H9 (cell line): ENCODE measurements around the gene GCNT2. TPM values are rescaled to one million over a fixed set of nuclear protein-coding genes. Genes with fewer than 3 reads are reported as not detected.

ENCODE experiments used
- DNase-seq: peaks from one replicate; pipeline ENCODE4 v3.0.0-alpha.2; 2017
- H2AFZ ChIP-seq: one replicate; pipeline ENCODE4 v1.6.1; 2013; ENCODE audit warnings: mild to moderate bottlenecking, low read length, control low read depth, moderate library complexity
- H2AK5ac ChIP-seq: 2 replicates; pipeline ENCODE4 v1.6.1; 2013; ENCODE audit warnings: low read length, control low read depth, mixed read lengths; ENCODE audit not compliant: insufficient read length
- H2BK120ac ChIP-seq: one replicate; pipeline ENCODE4 v1.6.1; 2013; ENCODE audit warnings: low read depth, mild to moderate bottlenecking, low read length, control low read depth, inconsistent platforms; ENCODE audit not compliant: poor library complexity, severe bottlenecking
- H2BK12ac ChIP-seq: 2 replicates; pipeline ENCODE4 v1.6.1; 2013; ENCODE audit warnings: low read length, control low read depth, mixed read lengths, low read depth; ENCODE audit not compliant: insufficient read length
- H2BK15ac ChIP-seq: 2 replicates; pipeline ENCODE4 v1.6.1; 2013; ENCODE audit warnings: low read depth, low read length, control low read depth
- H2BK20ac ChIP-seq: one replicate; pipeline ENCODE4 v1.6.1; 2013; ENCODE audit warnings: low read depth, mild to moderate bottlenecking, low read length, control low read depth, inconsistent platforms; ENCODE audit not compliant: poor library complexity, severe bottlenecking
- H2BK5ac ChIP-seq: 2 replicates; pipeline ENCODE4 v1.6.1; 2013; ENCODE audit warnings: low read length, control low read depth, mixed read lengths; ENCODE audit not compliant: insufficient read length
- H3K14ac ChIP-seq: 2 replicates; pipeline ENCODE4 v1.6.1; 2013; ENCODE audit warnings: low read length, control low read depth; ENCODE audit not compliant: insufficient read depth
- H3K18ac ChIP-seq: 2 replicates; pipeline ENCODE4 v1.6.1; 2013; ENCODE audit warnings: low read depth, mild to moderate bottlenecking, mixed read lengths, low read length, control low read depth; ENCODE audit not compliant: insufficient read length
- H3K23ac ChIP-seq: 2 replicates; pipeline ENCODE4 v1.6.1; 2013; ENCODE audit warnings: low read length, control low read depth, mixed read lengths, low read depth; ENCODE audit not compliant: insufficient read length
- H3K23me2 ChIP-seq: 2 replicates; pipeline ENCODE4 v1.6.1; 2013; ENCODE audit warnings: low read depth, mild to moderate bottlenecking, mixed read lengths, low read length, control low read depth; ENCODE audit not compliant: insufficient read length, poor library complexity, severe bottlenecking
- H3K27ac ChIP-seq: 2 replicates; pipeline ENCODE4 v1.5.1; 2013; ENCODE audit warnings: low read length, control low read depth, mixed read lengths, low read depth; ENCODE audit not compliant: insufficient read length
- H3K27me3 ChIP-seq: 2 replicates; pipeline ENCODE4 v1.6.1; 2013; ENCODE audit warnings: low read length, control low read depth, inconsistent platforms; ENCODE audit not compliant: insufficient read depth
- H3K4ac ChIP-seq: 2 replicates; pipeline ENCODE4 v1.6.1; 2013; ENCODE audit warnings: low read depth, mild to moderate bottlenecking, control low read depth, inconsistent platforms, low read length, moderate library complexity
- H3K4me1 ChIP-seq: 2 replicates; pipeline ENCODE4 v1.6.1; 2013; ENCODE audit warnings: low read length, control low read depth, inconsistent platforms; ENCODE audit not compliant: insufficient read depth
- H3K4me2 ChIP-seq: 2 replicates; pipeline ENCODE4 v1.6.1; 2013; ENCODE audit warnings: low read length, control low read depth, mixed read lengths; ENCODE audit not compliant: insufficient read length, insufficient read depth
- H3K56ac ChIP-seq: 2 replicates; pipeline ENCODE4 v1.6.1; 2013; ENCODE audit warnings: low read depth, mild to moderate bottlenecking, mixed read lengths, low read length, control low read depth; ENCODE audit not compliant: insufficient read length
- H3K79me1 ChIP-seq: 2 replicates; pipeline ENCODE4 v1.6.1; 2013; ENCODE audit warnings: low read depth, mild to moderate bottlenecking, moderate library complexity, low read length, control low read depth, inconsistent platforms; ENCODE audit not compliant: insufficient read depth, poor library complexity, severe bottlenecking
- H3K79me2 ChIP-seq: 2 replicates; pipeline ENCODE4 v1.6.1; 2013; ENCODE audit warnings: low read length, control low read depth, inconsistent platforms; ENCODE audit not compliant: insufficient read depth
- H3K9ac ChIP-seq: 2 replicates; pipeline ENCODE4 v1.6.1; 2013; ENCODE audit warnings: low read length, control low read depth, mixed read lengths; ENCODE audit not compliant: insufficient read length; ENCODE audit errors: extremely low read depth
- H3K9me3 ChIP-seq: one replicate; pipeline ENCODE4 v1.6.1; 2013; ENCODE audit warnings: low read depth, low read length, inconsistent platforms; ENCODE audit not compliant: control insufficient read depth
- H3T11ph ChIP-seq: one replicate; pipeline ENCODE4 v1.6.1; 2013; ENCODE audit warnings: mild to moderate bottlenecking, low read length, control low read depth, inconsistent platforms
- H4K20me1 ChIP-seq: one replicate; pipeline ENCODE4 v1.6.1; 2013; ENCODE audit not compliant: control insufficient read depth, insufficient read length, insufficient read depth
- H4K5ac ChIP-seq: 2 replicates; pipeline ENCODE4 v1.6.1; 2013; ENCODE audit warnings: low read depth, mild to moderate bottlenecking, mixed read lengths, low read length, control low read depth; ENCODE audit not compliant: insufficient read length
- H4K8ac ChIP-seq: replicated peaks from 2 replicates; pipeline ENCODE4 v1.6.1; 2013; ENCODE audit warnings: low read length, control low read depth, mixed read lengths, low read depth; ENCODE audit not compliant: insufficient read length
- H4K91ac ChIP-seq: 2 replicates; pipeline ENCODE4 v1.6.1; 2013; ENCODE audit warnings: low read depth, mild to moderate bottlenecking, moderate library complexity, mixed read lengths, low read length, control low read depth; ENCODE audit not compliant: insufficient read length
- H3K27ac Mint-ChIP-seq, 3 experiments: 2 replicates in 2 of 3; 3 replicates in 1 of 3; pipeline ENCODE4 v1.8.0; 2020 to 2021; ENCODE audit warnings: mixed read lengths in 3 of 3, mild to moderate bottlenecking in 1 of 3, moderate library complexity in 1 of 3
- H3K27me3 Mint-ChIP-seq: 2 replicates; pipeline ENCODE4 v1.8.0; 2021; ENCODE audit warnings: low read depth, mild to moderate bottlenecking, moderate library complexity, mixed read lengths
- H3K36me3 Mint-ChIP-seq, 3 experiments: 2 replicates in 2 of 3; 3 replicates in 1 of 3; pipeline ENCODE4 v1.8.0; 2020 to 2021; ENCODE audit warnings: low read depth in 3 of 3, mixed read lengths in 3 of 3; ENCODE audit not compliant: insufficient read depth in 1 of 3
- H3K4me1 Mint-ChIP-seq, 2 experiments: 2 replicates each; pipeline ENCODE4 v1.8.0; 2020; ENCODE audit warnings: mixed read lengths in 2 of 2
- H3K4me3 Mint-ChIP-seq, 2 experiments: 2 replicates in 1 of 2; 3 replicates in 1 of 2; pipeline ENCODE4 v1.8.0; 2020 to 2021; ENCODE audit warnings: mild to moderate bottlenecking in 2 of 2, mixed read lengths in 2 of 2, moderate library complexity in 1 of 2
- H3K9me3 Mint-ChIP-seq, 2 experiments: 2 replicates in 1 of 2; 3 replicates in 1 of 2; pipeline ENCODE4 v1.8.0; 2020; ENCODE audit warnings: mild to moderate bottlenecking in 2 of 2, mixed read lengths in 2 of 2, moderate library complexity in 1 of 2
- WGBS: extraction: QIAGEN DNeasy Blood & Tissue Kit; methylation state at CpG from one replicate; pipeline ENCODE4 v1.1.7; 2013; ENCODE audit warnings: missing lambda C conversion rate, low lambda C conversion rate, mixed read lengths; ENCODE audit not compliant: insufficient read length; ENCODE audit errors: extremely low coverage; 5-methylcytosine and 5-hydroxymethylcytosine counted together
- total RNA-seq: library from RNA; stranded (reverse); gene quantifications from 2 replicates; pipeline ENCODE4 v1.2.1, GENCODE V29; 2021
- TF ChIP-seq, protein P1 (sequence below): fragments of 200-600 bp; sonication (generic); conservative IDR thresholded peaks from 3 replicates; pipeline ENCODE4 v1.8.0; 2021; ENCODE audit warnings: antibody characterized with exemption, mild to moderate bottlenecking

The GCNT2 gene
- total RNA-seq, 1 experiment from 2014 or later = 41.7 TPM

DNA sequence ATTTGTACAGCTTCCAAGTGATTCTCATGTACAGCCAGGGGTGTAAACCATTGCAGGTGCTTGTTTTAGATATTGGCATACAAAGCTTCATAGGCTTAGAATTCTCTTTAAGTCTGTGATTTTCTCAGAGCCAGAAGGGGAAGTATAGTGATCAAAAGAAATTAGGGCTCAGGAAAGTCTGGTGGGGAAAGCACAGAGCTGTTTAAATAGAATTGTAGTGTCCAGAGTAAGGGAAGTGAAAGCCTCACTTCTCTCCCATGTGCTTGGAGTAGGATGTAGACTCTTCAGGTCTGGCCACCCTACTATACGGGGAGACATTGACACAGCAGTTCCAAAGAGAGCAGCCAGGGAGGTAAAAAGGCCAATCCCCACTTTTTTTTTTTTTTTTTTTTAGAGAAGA is 10.4 kb downstream of the GCNT2 start:
- Histone ChIP-seq H2BK12ac (no peak overlapping the region), H3K18ac (no peak overlapping the region), H2AK5ac (no peak overlapping the region), H4K20me1 (no peaks in the 10 kb centered on the region), H3K79me1 (no peaks in the 10 kb centered on the region), H2AFZ (no peak overlapping the region), H3K79me2 (no peaks in the 10 kb centered on the region), H4K5ac (no peak overlapping the region), H3K23ac (no peak overlapping the region), H2BK5ac (no peak overlapping the region), H3K4me2 (no peak overlapping the region), H2BK120ac (no peak overlapping the region), H3K4ac (no peak overlapping the region), H2BK15ac (no peak overlapping the region), H3K27me3 (no peaks in the 10 kb centered on the region), H3K14ac (no peak overlapping the region), H3K56ac (no peak overlapping the region), H3K9ac (no peak overlapping the region), H4K91ac (no peak overlapping the region), H3K23me2 (no peaks in the 10 kb centered on the region), H3K4me1 (peaks cover 8% of the 10 kb centered on the region; the same call in 1 of the 2 replicates), H4K8ac (no peak overlapping the region), H2BK20ac (no peak overlapping the region), H3K9me3 (no peaks in the 10 kb centered on the region), H3K27ac (no peak overlapping the region), H3T11ph (no peak overlapping the region)
- no CpG with 5 or more reads among the region's 1 CpG for WGBS
- TF ChIP-seq, protein P1, sequence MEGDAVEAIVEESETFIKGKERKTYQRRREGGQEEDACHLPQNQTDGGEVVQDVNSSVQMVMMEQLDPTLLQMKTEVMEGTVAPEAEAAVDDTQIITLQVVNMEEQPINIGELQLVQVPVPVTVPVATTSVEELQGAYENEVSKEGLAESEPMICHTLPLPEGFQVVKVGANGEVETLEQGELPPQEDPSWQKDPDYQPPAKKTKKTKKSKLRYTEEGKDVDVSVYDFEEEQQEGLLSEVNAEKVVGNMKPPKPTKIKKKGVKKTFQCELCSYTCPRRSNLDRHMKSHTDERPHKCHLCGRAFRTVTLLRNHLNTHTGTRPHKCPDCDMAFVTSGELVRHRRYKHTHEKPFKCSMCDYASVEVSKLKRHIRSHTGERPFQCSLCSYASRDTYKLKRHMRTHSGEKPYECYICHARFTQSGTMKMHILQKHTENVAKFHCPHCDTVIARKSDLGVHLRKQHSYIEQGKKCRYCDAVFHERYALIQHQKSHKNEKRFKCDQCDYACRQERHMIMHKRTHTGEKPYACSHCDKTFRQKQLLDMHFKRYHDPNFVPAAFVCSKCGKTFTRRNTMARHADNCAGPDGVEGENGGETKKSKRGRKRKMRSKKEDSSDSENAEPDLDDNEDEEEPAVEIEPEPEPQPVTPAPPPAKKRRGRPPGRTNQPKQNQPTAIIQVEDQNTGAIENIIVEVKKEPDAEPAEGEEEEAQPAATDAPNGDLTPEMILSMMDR = no peak
- H3K27ac Mint-ChIP-seq = peak overlapping the region in 1 of 3 experiments; percentile 38; a peak in 2 of 7 replicates
- DNase-seq = no peak
- H3K9me3 Mint-ChIP-seq = no peaks in the 10 kb centered on the region
- no peaks in the 10 kb centered on the region for H3K36me3 Mint-ChIP-seq
- no peak overlapping the region for H3K4me3 Mint-ChIP-seq
- H3K27me3 Mint-ChIP-seq = no peaks in the 10 kb centered on the region
- peaks cover 30 to 33% of the 10 kb centered on the region in 2 experiments for H3K4me1 Mint-ChIP-seq
